Activated naive CD8-positive, alpha-beta T cell (primary cell): ENCODE measurements around the gene CAST.

Experiments
- H3K27ac Mint-ChIP-seq: one replicate; pipeline ENCODE4 v1.8.0; 2021; ENCODE audit warnings: mixed read lengths
- H3K27me3 Mint-ChIP-seq: one replicate; pipeline ENCODE4 v1.8.0; 2021; ENCODE audit warnings: mixed read lengths
- H3K36me3 Mint-ChIP-seq: one replicate; pipeline ENCODE4 v1.8.0; 2021; ENCODE audit warnings: mixed read lengths
- H3K4me1 Mint-ChIP-seq: one replicate; pipeline ENCODE4 v1.8.0; 2021; ENCODE audit warnings: low read depth, mixed read lengths
- H3K4me3 Mint-ChIP-seq: one replicate; pipeline ENCODE4 v1.8.0; 2021; ENCODE audit warnings: mild to moderate bottlenecking, mixed read lengths
- H3K9me3 Mint-ChIP-seq: one replicate; pipeline ENCODE4 v1.8.0; 2021; ENCODE audit warnings: low read depth, mixed read lengths

CAST gene

DNA sequence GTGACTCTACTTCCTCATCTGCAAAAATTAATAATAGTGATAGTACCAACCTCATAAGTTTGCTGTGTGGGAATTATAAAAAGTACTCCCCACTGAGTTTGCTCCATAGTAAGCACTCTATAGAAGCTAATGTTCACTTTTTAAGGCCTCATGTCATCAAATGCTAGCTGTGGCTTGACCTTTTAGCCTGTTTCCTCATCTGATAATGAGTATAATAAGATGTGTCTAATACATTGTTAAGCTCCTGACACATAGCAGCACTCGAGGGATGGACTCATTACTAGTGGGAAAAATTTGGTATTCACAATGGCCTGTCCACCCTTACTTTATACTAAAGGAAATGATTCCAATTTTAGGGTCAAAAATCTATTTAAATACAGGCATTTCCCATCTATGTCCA lies 26.1 kb upstream of the CAST start:
- Mint-ChIP-seq H3K36me3 (no peaks in the 10 kb centered on the region), H3K4me1 (no peaks in the 10 kb centered on the region), H3K4me3 (no peak overlapping the region), H3K27me3 (peaks cover 3% of the 10 kb centered on the region), H3K27ac (no peak overlapping the region), H3K9me3 (no peaks in the 10 kb centered on the region)

DNA sequence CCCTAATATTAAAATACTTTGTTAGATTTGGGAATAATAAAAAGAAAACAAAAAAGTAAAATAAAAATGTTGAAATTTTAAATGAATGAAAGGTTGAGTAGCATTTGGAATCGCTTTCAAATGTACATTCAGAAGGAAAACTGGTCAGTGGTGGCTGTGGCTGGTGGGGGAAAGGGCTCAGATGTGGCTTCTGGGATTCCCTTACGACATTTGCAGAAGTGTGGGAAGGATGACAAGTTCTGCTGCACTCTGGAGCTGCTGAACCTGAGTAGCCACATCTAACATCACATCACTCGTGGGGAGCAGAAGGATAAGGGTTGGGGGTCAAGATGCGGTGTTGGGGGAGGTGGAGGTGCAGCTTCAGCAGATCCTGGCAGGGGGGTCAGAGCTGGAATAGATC lies 25.6 kb upstream of the CAST start:
- Mint-ChIP-seq H3K36me3 (no peaks in the 10 kb centered on the region), H3K9me3 (no peaks in the 10 kb centered on the region), H3K27ac (no peak overlapping the region), H3K4me1 (no peaks in the 10 kb centered on the region), H3K27me3 (peaks cover 3% of the 10 kb centered on the region), H3K4me3 (no peak overlapping the region)

DNA sequence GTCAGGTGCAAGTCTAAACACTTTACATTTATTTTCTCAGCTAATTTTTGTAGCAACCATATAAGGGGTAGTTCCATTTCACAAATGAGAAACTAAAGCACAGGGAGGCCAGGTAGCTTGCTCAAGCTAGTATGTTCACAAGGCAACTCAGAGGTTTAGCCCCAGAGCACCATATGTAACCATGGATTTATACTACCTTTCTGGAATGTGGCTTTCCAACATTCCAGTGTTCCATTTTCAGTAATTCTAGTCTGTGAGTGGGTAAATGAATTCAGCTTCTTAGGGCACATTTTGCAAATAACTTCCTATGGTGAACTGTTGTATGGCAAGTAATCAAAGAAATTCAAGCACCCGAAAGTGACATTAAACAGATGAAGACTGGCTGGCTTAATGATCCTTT lies 25.0 kb upstream of the CAST start:
- no peaks in the 10 kb centered on the region for H3K9me3 Mint-ChIP-seq
- peaks cover 3% of the 10 kb centered on the region for H3K27me3 Mint-ChIP-seq
- no peaks in the 10 kb centered on the region for H3K36me3 Mint-ChIP-seq
- peaks cover 2% of the 10 kb centered on the region for H3K4me1 Mint-ChIP-seq
- H3K27ac Mint-ChIP-seq, result no peak overlapping the region
- no peak overlapping the region for H3K4me3 Mint-ChIP-seq

DNA sequence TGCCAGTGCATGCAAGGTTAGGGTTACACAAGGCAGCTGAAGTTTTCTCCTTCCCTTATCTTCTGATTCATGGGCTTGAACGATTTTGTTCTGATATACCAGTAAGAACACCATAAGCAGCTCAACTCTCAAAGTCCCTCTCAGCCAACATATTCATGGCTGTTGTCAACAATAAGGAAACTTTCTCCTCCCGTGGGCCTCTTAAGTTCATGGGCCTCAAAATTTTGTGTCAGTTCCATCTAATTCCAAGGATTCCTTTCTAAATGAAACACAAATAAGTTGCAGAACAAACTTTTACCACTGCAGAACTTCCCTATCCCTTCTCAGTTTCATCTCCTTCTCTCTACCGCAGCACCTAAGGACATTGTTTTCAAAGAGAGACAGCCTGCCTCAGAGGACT lies 23.6 kb upstream of the CAST start:
- H3K4me3 Mint-ChIP-seq, result no peak overlapping the region
- H3K36me3 Mint-ChIP-seq, result no peaks in the 10 kb centered on the region
- H3K9me3 Mint-ChIP-seq, result no peaks in the 10 kb centered on the region
- H3K27ac Mint-ChIP-seq, result no peak overlapping the region
- H3K4me1 Mint-ChIP-seq, result peaks cover 2% of the 10 kb centered on the region
- peaks cover 3% of the 10 kb centered on the region for H3K27me3 Mint-ChIP-seq

DNA sequence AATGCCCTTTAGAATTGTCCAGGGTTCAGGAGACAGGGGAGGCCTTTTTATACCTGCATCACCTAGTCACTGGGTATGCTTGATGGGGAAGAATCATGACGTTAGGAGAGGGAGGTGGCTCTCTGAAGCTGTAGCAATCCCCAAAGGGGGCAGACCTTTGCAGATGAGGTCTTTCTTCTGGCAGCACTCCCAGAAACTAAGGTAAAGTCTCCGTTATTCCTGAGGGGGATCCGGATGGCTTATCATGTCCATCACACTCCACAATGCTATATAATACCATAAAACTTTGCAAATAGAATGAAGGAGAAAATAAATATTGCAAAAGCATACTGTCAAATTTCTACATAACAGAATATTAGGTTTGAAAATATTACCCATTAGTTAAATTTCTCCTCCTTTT lies 21.5 kb upstream of the CAST start:
- peaks cover 2% of the 10 kb centered on the region for H3K4me1 Mint-ChIP-seq
- peaks cover 2% of the 10 kb centered on the region for H3K27me3 Mint-ChIP-seq

DNA sequence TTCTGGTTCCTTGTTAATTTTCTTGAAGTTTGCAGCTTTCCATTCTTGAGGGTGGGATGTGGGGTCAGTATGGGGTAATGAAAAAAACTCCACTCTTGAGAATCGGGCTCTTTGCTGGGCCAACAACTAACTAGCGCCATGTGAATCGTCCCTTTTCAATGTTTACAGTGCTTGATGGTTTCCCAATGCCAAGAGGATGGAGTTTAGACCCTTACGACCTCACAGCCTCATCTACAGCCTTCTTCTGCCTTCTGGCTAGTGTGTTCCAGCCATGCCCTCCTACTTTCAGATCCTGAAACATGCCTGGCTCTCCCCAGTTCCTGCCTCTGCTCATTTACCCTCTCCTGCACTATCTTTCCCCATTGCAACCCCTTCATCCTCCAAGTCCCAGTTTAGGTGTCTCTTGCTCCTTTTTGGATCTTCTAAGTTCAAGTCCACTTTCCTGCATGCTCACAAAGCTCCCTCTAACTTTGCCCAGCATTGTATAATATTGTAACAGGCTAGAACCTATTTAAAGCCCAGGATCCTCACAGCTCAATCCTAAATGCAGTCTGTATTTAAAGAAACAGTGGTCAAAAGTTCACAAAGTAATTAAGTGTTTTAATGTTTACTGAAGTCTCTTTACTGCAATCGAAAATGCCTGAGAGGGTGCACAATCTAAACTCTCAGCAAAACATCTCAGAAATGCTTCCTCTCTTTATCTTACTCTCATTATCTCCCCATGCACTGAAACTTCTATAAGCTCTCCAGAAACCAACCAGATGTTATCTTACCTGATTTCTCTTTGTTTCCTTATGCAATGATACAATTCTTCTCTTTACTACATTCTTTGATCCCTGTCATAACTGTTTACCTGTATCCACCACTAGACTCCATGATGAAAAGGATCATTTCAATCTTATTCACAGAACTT lies 20.6 kb upstream of the CAST start:
- peaks cover 2% of the 10 kb centered on the region for H3K4me1 Mint-ChIP-seq
- no peak overlapping the region for H3K27ac Mint-ChIP-seq
- H3K27me3 Mint-ChIP-seq, result peaks cover 2% of the 10 kb centered on the region
- no peak overlapping the region for H3K4me3 Mint-ChIP-seq
- H3K36me3 Mint-ChIP-seq, result no peaks in the 10 kb centered on the region
- no peaks in the 10 kb centered on the region for H3K9me3 Mint-ChIP-seq

More for the DNA sequence above, 21.5 kb upstream of the CAST start:
- no peaks in the 10 kb centered on the region for H3K9me3 Mint-ChIP-seq
- no peak overlapping the region for H3K27ac Mint-ChIP-seq
- no peaks in the 10 kb centered on the region for H3K36me3 Mint-ChIP-seq
- no peak overlapping the region for H3K4me3 Mint-ChIP-seq

DNA sequence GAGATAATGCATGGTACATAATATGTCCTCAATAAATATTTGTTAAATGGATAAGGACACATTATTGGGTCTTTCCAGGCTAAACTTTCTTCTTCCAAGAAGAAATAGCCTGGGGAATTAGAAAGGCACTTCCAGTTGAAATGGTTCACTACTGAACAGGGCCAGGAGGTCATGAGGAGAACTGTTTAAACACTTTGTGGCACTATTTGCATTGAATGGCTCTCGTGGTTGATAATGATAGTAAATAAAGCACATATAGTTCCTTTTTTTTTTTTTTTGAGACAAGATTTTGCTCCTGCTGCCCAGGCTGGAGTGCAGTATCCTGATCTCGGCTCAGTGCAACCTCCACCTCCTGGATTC lies 19.9 kb upstream of the CAST start:
- Mint-ChIP-seq H3K27ac (no peak overlapping the region), H3K27me3 (peaks cover 2% of the 10 kb centered on the region), H3K4me3 (no peak overlapping the region), H3K4me1 (peaks cover 2% of the 10 kb centered on the region), H3K36me3 (no peaks in the 10 kb centered on the region), H3K9me3 (no peaks in the 10 kb centered on the region)

DNA sequence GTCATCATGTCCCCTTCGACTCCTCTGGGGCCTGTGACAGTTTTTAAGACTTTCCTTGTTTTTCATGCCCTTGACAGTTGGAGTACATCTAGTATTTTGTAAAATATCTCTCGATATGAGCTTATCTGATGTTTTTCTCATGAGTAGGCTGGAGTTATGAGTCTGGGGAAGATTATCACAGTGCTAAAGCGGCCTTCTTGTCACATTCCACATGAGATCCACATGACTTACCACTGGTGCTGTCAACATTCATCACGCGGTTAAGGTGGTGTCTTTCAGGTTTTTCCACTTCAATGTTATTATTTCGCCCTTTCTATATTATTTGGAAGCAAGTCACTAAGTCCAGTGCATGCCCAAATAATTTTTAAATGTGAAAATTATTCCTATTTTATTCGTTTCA lies 17.1 kb upstream of the CAST start:
- Mint-ChIP-seq H3K27me3 (peaks cover 2% of the 10 kb centered on the region), H3K9me3 (no peaks in the 10 kb centered on the region), H3K27ac (no peak overlapping the region), H3K36me3 (no peaks in the 10 kb centered on the region), H3K4me3 (no peak overlapping the region), H3K4me1 (peaks cover 2% of the 10 kb centered on the region)

DNA sequence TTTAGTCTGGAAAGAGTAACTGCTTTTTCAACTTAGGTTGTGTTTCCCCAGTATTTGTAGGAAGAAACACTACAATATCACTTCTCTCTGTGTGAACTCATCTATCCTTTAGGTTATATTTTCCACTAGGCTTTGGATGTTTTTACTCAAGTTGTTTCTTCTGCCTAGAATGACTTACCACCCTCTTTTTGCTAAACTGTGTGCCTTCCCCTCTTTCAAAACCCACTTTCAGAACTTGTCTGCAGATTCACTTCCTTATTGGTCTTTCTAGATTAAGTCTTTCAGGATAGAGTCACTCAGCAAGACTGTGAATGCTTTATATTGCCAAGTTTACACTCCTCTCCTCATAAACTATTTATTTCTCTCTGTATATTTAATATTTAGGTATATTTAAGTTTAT lies 14.2 kb upstream of the CAST start:
- peaks cover 5% of the 10 kb centered on the region for H3K27me3 Mint-ChIP-seq
- no peak overlapping the region for H3K4me3 Mint-ChIP-seq
- H3K36me3 Mint-ChIP-seq, result no peaks in the 10 kb centered on the region
- no peaks in the 10 kb centered on the region for H3K4me1 Mint-ChIP-seq
- no peaks in the 10 kb centered on the region for H3K9me3 Mint-ChIP-seq
- H3K27ac Mint-ChIP-seq, result no peak overlapping the region

DNA sequence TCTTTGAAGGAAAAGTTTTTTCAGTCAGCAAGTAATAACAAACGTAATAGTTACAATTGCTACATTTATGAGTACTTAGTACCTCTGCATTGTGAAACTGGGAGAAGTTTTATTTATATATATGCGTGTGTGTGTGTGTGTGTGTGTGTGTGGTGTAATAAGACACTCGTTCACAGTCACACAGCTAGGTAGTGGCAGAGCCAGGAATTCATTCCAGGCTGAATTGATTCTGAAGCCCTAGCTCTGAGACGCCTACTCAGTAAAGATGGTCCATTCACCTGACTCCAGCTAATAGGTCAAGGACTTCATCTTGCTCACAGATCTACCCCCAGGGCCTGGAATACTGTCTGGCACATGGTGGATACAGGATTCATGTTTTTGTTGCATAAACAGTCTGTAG lies 13.6 kb upstream of the CAST start:
- Mint-ChIP-seq H3K9me3 (no peaks in the 10 kb centered on the region), H3K27ac (no peak overlapping the region), H3K36me3 (no peaks in the 10 kb centered on the region), H3K27me3 (peaks cover 5% of the 10 kb centered on the region), H3K4me3 (no peak overlapping the region), H3K4me1 (no peaks in the 10 kb centered on the region)

DNA sequence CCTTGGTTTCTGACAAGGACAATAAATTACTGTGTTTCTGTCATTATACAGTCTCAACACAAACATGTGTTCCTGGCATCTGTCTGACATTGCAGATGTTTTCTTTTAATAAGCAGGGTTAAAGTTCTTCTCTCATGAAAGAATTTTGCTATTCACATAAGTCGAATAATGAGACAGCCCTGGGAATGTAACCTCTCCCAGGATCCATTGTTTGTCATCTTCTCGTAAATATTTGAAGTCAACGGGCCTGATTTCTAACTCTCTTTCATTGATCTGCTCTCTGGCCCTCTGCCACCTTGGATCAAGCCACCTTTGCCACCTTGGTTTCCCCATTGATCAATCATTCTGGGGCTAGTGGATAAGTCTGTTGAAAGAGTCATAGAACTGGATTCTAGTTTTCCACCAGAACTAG lies 12.9 kb upstream of the CAST start:
- H3K36me3 Mint-ChIP-seq, result no peaks in the 10 kb centered on the region
- no peaks in the 10 kb centered on the region for H3K4me1 Mint-ChIP-seq
- peaks cover 5% of the 10 kb centered on the region for H3K27me3 Mint-ChIP-seq
- H3K4me3 Mint-ChIP-seq, result no peak overlapping the region
- no peak overlapping the region for H3K27ac Mint-ChIP-seq
- H3K9me3 Mint-ChIP-seq, result no peaks in the 10 kb centered on the region

DNA sequence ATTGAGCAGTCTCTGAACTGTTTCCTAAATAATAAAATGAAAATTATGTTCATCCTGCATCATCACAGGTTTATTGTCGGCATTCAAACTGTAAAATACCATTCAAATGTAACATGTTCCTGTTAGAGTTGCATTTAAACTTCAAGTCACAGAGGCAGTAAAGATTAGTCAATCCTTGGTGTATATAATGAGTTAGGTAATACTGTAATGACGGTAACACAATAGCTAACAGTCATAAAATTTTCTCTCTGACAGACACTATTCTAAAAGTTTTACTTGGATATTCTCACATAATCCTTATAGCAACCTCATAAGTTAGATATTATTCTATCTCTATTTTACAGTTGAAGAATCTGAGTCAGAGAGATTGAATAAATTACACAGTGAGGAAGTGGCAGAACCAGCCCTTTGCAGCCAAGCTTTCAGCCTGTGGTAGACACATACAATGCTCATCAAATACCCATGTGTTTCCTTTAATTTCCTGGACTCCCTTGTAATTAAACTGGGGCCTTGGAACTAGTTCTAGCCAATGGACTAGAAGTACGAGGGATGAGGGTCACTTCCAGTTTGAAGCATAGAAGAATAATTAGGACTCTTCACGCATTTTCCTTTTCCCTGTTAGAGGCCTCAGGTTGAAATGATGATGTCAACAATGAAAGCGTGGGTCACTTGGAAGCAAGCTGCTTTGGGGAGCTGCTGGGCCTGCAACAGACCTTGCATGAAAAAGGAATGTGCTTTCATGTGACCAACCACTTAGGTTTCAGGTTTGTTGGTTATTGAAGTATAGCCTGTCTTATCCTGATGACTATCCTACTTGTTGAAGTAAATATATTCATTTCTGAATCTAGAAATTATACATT lies 12.3 kb upstream of the CAST start:
- H3K27me3 Mint-ChIP-seq, result peaks cover 8% of the 10 kb centered on the region
- no peaks in the 10 kb centered on the region for H3K4me1 Mint-ChIP-seq
- H3K36me3 Mint-ChIP-seq, result no peaks in the 10 kb centered on the region
- H3K27ac Mint-ChIP-seq, result no peak overlapping the region
- H3K4me3 Mint-ChIP-seq, result no peak overlapping the region
- no peaks in the 10 kb centered on the region for H3K9me3 Mint-ChIP-seq

DNA sequence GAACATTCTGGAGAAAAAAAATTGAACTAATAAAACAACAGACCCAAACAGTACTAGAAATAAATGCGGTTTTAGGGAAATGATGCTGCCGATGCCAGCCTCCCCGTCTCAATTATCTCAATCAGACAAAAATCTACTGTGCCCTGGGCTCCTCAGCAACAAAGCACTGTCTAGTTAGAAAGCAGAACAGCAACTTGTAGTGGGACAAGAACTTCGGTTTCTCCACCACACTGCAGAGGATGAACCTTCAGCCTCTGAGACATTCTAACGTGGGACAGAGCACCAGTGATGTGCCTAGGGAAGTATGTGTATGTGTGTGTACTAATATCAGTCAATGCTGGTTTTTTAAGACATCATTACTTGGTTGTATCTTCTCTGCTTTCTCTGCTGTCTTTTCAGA lies 11.1 kb upstream of the CAST start:
- H3K27me3 Mint-ChIP-seq, result peaks cover 11% of the 10 kb centered on the region
- no peaks in the 10 kb centered on the region for H3K9me3 Mint-ChIP-seq
- no peak overlapping the region for H3K4me3 Mint-ChIP-seq
- peaks cover 1% of the 10 kb centered on the region for H3K4me1 Mint-ChIP-seq
- no peak overlapping the region for H3K27ac Mint-ChIP-seq
- no peaks in the 10 kb centered on the region for H3K36me3 Mint-ChIP-seq

DNA sequence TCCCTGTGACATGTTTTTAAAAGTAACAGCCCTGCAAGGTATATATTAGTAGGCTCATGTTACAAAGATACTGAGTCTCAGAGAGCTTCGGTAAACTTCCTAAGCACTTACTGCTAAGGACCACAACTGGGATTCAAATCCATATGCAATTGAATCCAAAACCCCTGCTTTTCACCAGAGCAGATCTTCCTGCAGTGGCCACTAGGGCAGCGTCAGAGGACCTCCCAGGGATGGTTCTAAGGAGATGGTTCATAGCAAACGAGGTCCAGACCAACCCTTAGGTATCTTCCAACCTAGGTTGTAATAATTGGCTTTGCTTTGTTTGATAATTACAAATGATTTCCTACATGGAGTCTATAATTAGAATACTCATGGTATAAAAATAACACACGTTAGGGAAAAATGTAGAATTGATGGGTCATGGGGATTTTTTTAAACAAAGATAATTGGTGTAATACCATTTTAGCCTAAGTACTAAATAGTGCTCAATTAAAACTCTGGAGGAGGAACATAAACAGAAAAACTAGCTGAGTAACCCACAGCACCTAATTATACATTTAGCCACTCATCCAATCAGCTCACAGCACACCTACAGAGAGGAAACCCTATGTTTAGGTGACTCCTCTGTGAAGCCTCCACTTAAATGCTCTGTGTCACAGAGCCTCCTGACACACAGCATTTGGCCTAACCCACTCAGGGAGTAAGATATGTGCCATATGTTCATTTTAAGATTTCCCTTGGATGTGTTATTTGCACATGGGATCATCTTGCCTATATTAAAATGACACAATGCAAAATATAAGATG lies 10.0 kb upstream of the CAST start:
- H3K4me3 Mint-ChIP-seq, result no peak overlapping the region
- peaks cover 12% of the 10 kb centered on the region for H3K27me3 Mint-ChIP-seq
- H3K4me1 Mint-ChIP-seq, result peaks cover 8% of the 10 kb centered on the region
- H3K27ac Mint-ChIP-seq, result no peak overlapping the region
- H3K36me3 Mint-ChIP-seq, result no peaks in the 10 kb centered on the region
- no peaks in the 10 kb centered on the region for H3K9me3 Mint-ChIP-seq
